LNCaP clone FGC (cell line): ENCODE measurements around the gene LMO7.
"Not testable (repeated sequence)": the region's sequence is repeated elsewhere in the genome, so short reads cannot be mapped to it uniquely, and the experiment has no call there.

Source experiments
- DNase-seq: peaks from one replicate; pipeline ENCODE4 v3.0.0-alpha.2; 2011; ENCODE audit warnings: low read depth
- H3K4me3 ChIP-seq: 2 replicates; pipeline ENCODE4 v1.5.1; 2011; ENCODE audit warnings: mild to moderate bottlenecking, low read depth, low read length, control low read depth
- CTCF ChIP-seq: IDR thresholded peaks from 2 replicates; pipeline ENCODE4 v1.5.1; 2012; ENCODE audit warnings: mild to moderate bottlenecking; ENCODE audit not compliant: control insufficient read depth, insufficient read depth; ENCODE audit errors: extremely low read depth

Gene LMO7

GRCh38 chr13:75679459-75679858, 43.3 kb downstream of the LMO7 start:
- TF ChIP-seq CTCF, result no peak
- no peak overlapping the region for H3K4me3 ChIP-seq
- DNase-seq, result no peak

GRCh38 chr13:75680251-75680650, 44.1 kb downstream of the LMO7 start:
- not testable (repeated sequence) for H3K4me3 ChIP-seq

GRCh38 chr13:75682326-75682725, 46.2 kb downstream of the LMO7 start:
- DNase-seq, result no peak
- H3K4me3 ChIP-seq, result no peak overlapping the region
- no peak for TF ChIP-seq CTCF

More at GRCh38 chr13:75680251-75680650, 44.1 kb downstream of the LMO7 start:
- DNase-seq, result not testable (repeated sequence)

- no peak for TF ChIP-seq CTCF
- no peak overlapping the region for H3K4me3 ChIP-seq
- peak; percentile 14 for DNase-seq
Observed at GRCh38 chr13:75685239-75685697, 49.1 kb downstream of the LMO7 start.

- DNase-seq, result peak; percentile 17
- peak; percentile 50 for TF ChIP-seq CTCF
Observed at GRCh38 chr13:75687150-75687763, 51.1 kb downstream of the LMO7 start.

GRCh38 chr13:75689686-75690085, 53.6 kb downstream of the LMO7 start:
- no peak overlapping the region for H3K4me3 ChIP-seq
- no peak for TF ChIP-seq CTCF
- no peak for DNase-seq

More at GRCh38 chr13:75687150-75687763, 51.1 kb downstream of the LMO7 start:
- no peak overlapping the region for H3K4me3 ChIP-seq

- no peak for DNase-seq
- TF ChIP-seq CTCF, result no peak
- H3K4me3 ChIP-seq, result no peak overlapping the region
Observed at GRCh38 chr13:75690607-75691006, 54.5 kb downstream of the LMO7 start.

GRCh38 chr13:75691183-75691582, 55.1 kb downstream of the LMO7 start:
- no peak overlapping the region for H3K4me3 ChIP-seq
- no peak for DNase-seq
- TF ChIP-seq CTCF, result no peak
